ENCODE results near the gene PRRC2C. TPM values are rescaled to one million over a fixed set of nuclear protein-coding genes. Genes with fewer than 3 reads are reported as not detected.

Gene PRRC2C
- total and polyA plus RNA-seq, 2 experiments from 2014 or later, result 186 to 368 TPM

GRCh38 chr1:171583591-171584201, 98.4 kb downstream of the PRRC2C start:
- no peak overlapping the region for H2AFZ ChIP-seq
- ATAC-seq (no peak), DNase-seq (ENCODE audit: low spot score) (no peak)
- no peaks in the 10 kb centered on the region for H3K9me2 ChIP-seq (ENCODE audit: insufficient read depth)
- peaks cover 81% of the 10 kb centered on the region for H3K36me3 ChIP-seq (ENCODE audit: insufficient read depth)
- no peak overlapping the region for H3K4me2 ChIP-seq
- no peaks in the 10 kb centered on the region for H3K9me3 Mint-ChIP-seq
- H3K79me2 ChIP-seq (replicated peaks; ENCODE audit: insufficient read depth), result no peaks in the 10 kb centered on the region
- H3K4me1 ChIP-seq (ENCODE audit: insufficient read depth), result no peaks in the 10 kb centered on the region
- no peaks in the 10 kb centered on the region for H3F3A ChIP-seq (replicated peaks; ENCODE audit: low read depth)
- H3K4me3 Mint-ChIP-seq, result no peak overlapping the region
- H3K27ac Mint-ChIP-seq, result no peak overlapping the region
- no peaks in the 10 kb centered on the region for H3K27me3 ChIP-seq (ENCODE audit: insufficient read depth)
- no peaks in the 10 kb centered on the region; the same call in 1 of the 2 replicates for H4K20me1 ChIP-seq (replicated peaks; ENCODE audit: insufficient read depth)
- no peak overlapping the region for H3K27ac ChIP-seq (ENCODE audit: low read depth)
- peaks cover 6% of the 10 kb centered on the region for H3K27me3 Mint-ChIP-seq (ENCODE audit: insufficient read depth, low read depth, poor library complexity)
- peaks cover 77% of the 10 kb centered on the region for H3K36me3 Mint-ChIP-seq (ENCODE audit: low read depth)
- no peak overlapping the region for H3K4me3 ChIP-seq
- no peaks in the 10 kb centered on the region for H3K4me1 Mint-ChIP-seq
- no peak for TF ChIP-seq ETS1 (IDR thresholded peaks at IDR 0.05)
- TF ChIP-seq NANOG (IDR thresholded peaks at IDR 0.05; ENCODE audit: borderline replicate concordance), result no peak

- Histone ChIP-seq H4K20me1 (replicated peaks; ENCODE audit: insufficient read depth) (no peaks in the 10 kb centered on the region; the same call in 1 of the 2 replicates), H3F3A (replicated peaks; ENCODE audit: low read depth) (no peaks in the 10 kb centered on the region), H3K79me2 (replicated peaks; ENCODE audit: insufficient read depth) (no peaks in the 10 kb centered on the region), H3K36me3 (ENCODE audit: insufficient read depth) (peaks cover 78% of the 10 kb centered on the region), H3K4me1 (ENCODE audit: insufficient read depth) (no peaks in the 10 kb centered on the region), H3K27me3 (ENCODE audit: insufficient read depth) (no peaks in the 10 kb centered on the region), H3K4me3 (no peak overlapping the region), H2AFZ (no peak overlapping the region), H3K4me2 (no peak overlapping the region), H3K27ac (ENCODE audit: low read depth) (peak overlapping the region; percentile 46; the same call in 1 of the 2 replicates), H3K9me2 (ENCODE audit: insufficient read depth) (no peaks in the 10 kb centered on the region)
- ATAC-seq, result no peak
- Mint-ChIP-seq H3K4me3 (no peak overlapping the region), H3K27ac (no peak overlapping the region), H3K27me3 (ENCODE audit: insufficient read depth, low read depth, poor library complexity) (peaks cover 6% of the 10 kb centered on the region), H3K36me3 (ENCODE audit: low read depth) (peaks cover 78% of the 10 kb centered on the region), H3K4me1 (no peaks in the 10 kb centered on the region), H3K9me3 (no peaks in the 10 kb centered on the region)
- DNase-seq (ENCODE audit: low spot score), result no peak
- TF ChIP-seq ETS1 (IDR thresholded peaks at IDR 0.05) (no peak), ZNF331 (CRISPR knock-in tag; IDR thresholded peaks at IDR 0.05; ENCODE audit: low read depth) (no peak), EZH2phosphoT487 (IDR thresholded peaks at IDR 0.05; ENCODE audit: unreplicated experiment) (no peak), CREB1 (CRISPR knock-in tag; IDR thresholded peaks at IDR 0.05; ENCODE audit: low read depth) (no peak), ZNF114 (CRISPR knock-in tag; IDR thresholded peaks at IDR 0.05) (no peak), JUNB (IDR thresholded peaks at IDR 0.05; ENCODE audit: unreplicated experiment) (no peak), REST (IDR thresholded peaks at IDR 0.05; ENCODE audit: unreplicated experiment) (no peak), POLR2AphosphoS5 (IDR thresholded peaks at IDR 0.05; ENCODE audit: low read depth) (no peak), STAT1 (IDR thresholded peaks at IDR 0.05; ENCODE audit: unreplicated experiment) (no peak), NANOG (IDR thresholded peaks at IDR 0.05; ENCODE audit: borderline replicate concordance) (no peak)
Measured at GRCh38 chr1:171585715-171586114, 100.4 kb downstream of the PRRC2C start.
